Mucosa of rectum (tissue), 2 donors: ENCODE data around the gene PYROXD2.
A peak's percentile ranks its signal among the peaks of the same experiment; 100 is the strongest.

ENCODE experiments used
- H3K27ac ChIP-seq, 2 donors: one replicate each; pipeline ENCODE4 v1.7.0; 2013; ENCODE audit warnings: inconsistent platforms in 2 of 2, low read depth in 2 of 2, low read length in 2 of 2
- H3K27me3 ChIP-seq, 2 donors: one replicate each; pipeline ENCODE4 v1.7.0; 2013; ENCODE audit warnings: low read length in 2 of 2; ENCODE audit not compliant: control insufficient read depth in 2 of 2, insufficient read depth in 2 of 2
- H3K36me3 ChIP-seq, 2 donors: one replicate each; pipeline ENCODE4 v1.7.0; 2013; ENCODE audit warnings: low read length in 2 of 2; ENCODE audit not compliant: control insufficient read depth in 2 of 2, insufficient read depth in 2 of 2
- H3K4me1 ChIP-seq, 2 donors: one replicate each; pipeline ENCODE4 v1.7.0; 2013; ENCODE audit warnings: low read length in 2 of 2, mild to moderate bottlenecking in 1 of 2; ENCODE audit not compliant: control insufficient read depth in 2 of 2, insufficient read depth in 2 of 2
- H3K4me3 ChIP-seq, 2 donors: one replicate each; pipeline ENCODE4 v1.7.0; 2013; ENCODE audit warnings: low read length in 2 of 2
- H3K9ac ChIP-seq, 2 donors: one replicate each; pipeline ENCODE4 v1.7.0; 2013; ENCODE audit warnings: low read length in 2 of 2, low read depth in 1 of 2, mild to moderate bottlenecking in 1 of 2
- H3K9me3 ChIP-seq, 2 donors: one replicate each; pipeline ENCODE4 v1.7.0; 2013; ENCODE audit warnings: low read length in 2 of 2; ENCODE audit not compliant: control insufficient read depth in 2 of 2
- donor health status: healthy.
- donor health status: Normal muscosa, but diverticular disease.

The PYROXD2 gene

GRCh38 chr10:98423691-98424120, 8.7 kb upstream of the PYROXD2 start:
- H3K27me3 ChIP-seq = no peaks in the 10 kb centered on the region
- H3K4me3 ChIP-seq = no peak overlapping the region
- H3K9ac ChIP-seq = no peak overlapping the region
- H3K27ac ChIP-seq = no peak overlapping the region
- no peaks in the 10 kb centered on the region for H3K4me1 ChIP-seq
- H3K36me3 ChIP-seq = peaks cover 40 to 56% of the 10 kb centered on the region in 2 donors
- H3K9me3 ChIP-seq = no peaks in the 10 kb centered on the region

- no peak overlapping the region for H3K9ac ChIP-seq
- H3K36me3 ChIP-seq = peaks cover 47 to 61% of the 10 kb centered on the region in 2 donors
- no peaks in the 10 kb centered on the region for H3K27me3 ChIP-seq
- no peaks in the 10 kb centered on the region for H3K4me1 ChIP-seq
- H3K4me3 ChIP-seq = no peak overlapping the region
- H3K27ac ChIP-seq = no peak overlapping the region
- H3K9me3 ChIP-seq = no peaks in the 10 kb centered on the region
Observed at GRCh38 chr10:98422182-98422581, 7.2 kb upstream of the PYROXD2 start.

GRCh38 chr10:98420786-98421185, 5.8 kb upstream of the PYROXD2 start:
- H3K4me3 ChIP-seq = no peak overlapping the region
- H3K36me3 ChIP-seq = peaks cover 44 to 67% of the 10 kb centered on the region in 2 donors
- no peaks in the 10 kb centered on the region for H3K9me3 ChIP-seq
- no peak overlapping the region for H3K27ac ChIP-seq
- no peaks in the 10 kb centered on the region for H3K27me3 ChIP-seq
- H3K9ac ChIP-seq = no peak overlapping the region
- peaks cover 0 to 2% of the 10 kb centered on the region in 2 donors for H3K4me1 ChIP-seq

- no peaks in the 10 kb centered on the region for H3K27me3 ChIP-seq
- H3K27ac ChIP-seq = no peak overlapping the region
- H3K36me3 ChIP-seq = peaks cover 40 to 65% of the 10 kb centered on the region in 2 donors
- no peak overlapping the region for H3K4me3 ChIP-seq
- H3K4me1 ChIP-seq = peaks cover 9 to 11% of the 10 kb centered on the region in 2 donors
- H3K9me3 ChIP-seq = no peaks in the 10 kb centered on the region
- no peak overlapping the region for H3K9ac ChIP-seq
Observed at GRCh38 chr10:98419469-98420261, 4.7 kb upstream of the PYROXD2 start.

GRCh38 chr10:98418665-98419468, 3.9 kb upstream of the PYROXD2 start:
- H3K4me1 ChIP-seq = peaks cover 14 to 17% of the 10 kb centered on the region in 2 donors
- no peak overlapping the region for H3K9ac ChIP-seq
- no peaks in the 10 kb centered on the region for H3K9me3 ChIP-seq
- no peak overlapping the region for H3K27ac ChIP-seq
- H3K4me3 ChIP-seq = no peak overlapping the region
- H3K27me3 ChIP-seq = no peaks in the 10 kb centered on the region
- H3K36me3 ChIP-seq = peaks cover 39 to 64% of the 10 kb centered on the region in 2 donors

DNA sequence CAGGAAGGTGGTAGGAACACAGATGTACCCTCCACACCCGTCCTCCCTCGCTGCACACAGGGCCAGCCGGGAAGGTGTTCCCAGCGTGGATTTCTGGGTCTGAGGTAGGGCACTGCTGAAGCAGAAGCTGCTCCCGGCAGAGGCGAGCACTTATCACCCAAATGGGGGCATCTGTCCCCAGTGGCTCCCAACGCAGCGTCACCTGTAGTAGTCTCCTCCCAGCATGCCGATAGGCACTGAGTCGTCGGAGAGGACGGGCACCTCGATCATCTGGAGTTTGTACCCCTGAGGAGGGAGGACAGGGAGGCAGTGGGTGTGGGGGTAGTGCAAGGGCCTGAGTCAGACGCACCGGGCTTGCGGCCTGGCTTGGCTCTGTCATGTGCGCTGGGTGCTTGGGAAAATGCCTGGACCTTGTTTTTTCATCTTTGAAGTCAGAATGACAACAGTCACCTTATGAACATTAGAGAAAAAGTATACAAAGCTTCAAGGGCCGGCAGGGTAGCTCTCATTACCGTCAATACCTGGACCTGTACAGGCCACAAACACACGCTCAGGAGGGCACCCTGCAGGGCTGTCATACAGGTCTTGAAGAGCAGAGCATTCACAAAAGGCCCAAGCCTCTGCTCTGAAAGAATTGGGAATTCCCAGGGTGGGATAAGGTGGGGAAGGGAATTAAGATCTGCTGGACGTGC, 3.1 kb upstream of the PYROXD2 start:
- no peak overlapping the region for H3K9ac ChIP-seq
- H3K27ac ChIP-seq = no peak overlapping the region
- no peaks in the 10 kb centered on the region for H3K9me3 ChIP-seq
- peaks cover 33 to 57% of the 10 kb centered on the region in 2 donors for H3K36me3 ChIP-seq
- peaks cover 14 to 17% of the 10 kb centered on the region in 2 donors for H3K4me1 ChIP-seq
- H3K4me3 ChIP-seq = no peak overlapping the region
- no peaks in the 10 kb centered on the region for H3K27me3 ChIP-seq

- no peaks in the 10 kb centered on the region for H3K27me3 ChIP-seq
- peaks cover 14 to 17% of the 10 kb centered on the region in 2 donors for H3K4me1 ChIP-seq
- H3K27ac ChIP-seq = no peak overlapping the region
- H3K9me3 ChIP-seq = no peaks in the 10 kb centered on the region
- H3K9ac ChIP-seq = no peak overlapping the region
- peaks cover 30 to 54% of the 10 kb centered on the region in 2 donors for H3K36me3 ChIP-seq
- H3K4me3 ChIP-seq = no peak overlapping the region
Observed at GRCh38 chr10:98417481-98417959, 2.5 kb upstream of the PYROXD2 start.

DNA sequence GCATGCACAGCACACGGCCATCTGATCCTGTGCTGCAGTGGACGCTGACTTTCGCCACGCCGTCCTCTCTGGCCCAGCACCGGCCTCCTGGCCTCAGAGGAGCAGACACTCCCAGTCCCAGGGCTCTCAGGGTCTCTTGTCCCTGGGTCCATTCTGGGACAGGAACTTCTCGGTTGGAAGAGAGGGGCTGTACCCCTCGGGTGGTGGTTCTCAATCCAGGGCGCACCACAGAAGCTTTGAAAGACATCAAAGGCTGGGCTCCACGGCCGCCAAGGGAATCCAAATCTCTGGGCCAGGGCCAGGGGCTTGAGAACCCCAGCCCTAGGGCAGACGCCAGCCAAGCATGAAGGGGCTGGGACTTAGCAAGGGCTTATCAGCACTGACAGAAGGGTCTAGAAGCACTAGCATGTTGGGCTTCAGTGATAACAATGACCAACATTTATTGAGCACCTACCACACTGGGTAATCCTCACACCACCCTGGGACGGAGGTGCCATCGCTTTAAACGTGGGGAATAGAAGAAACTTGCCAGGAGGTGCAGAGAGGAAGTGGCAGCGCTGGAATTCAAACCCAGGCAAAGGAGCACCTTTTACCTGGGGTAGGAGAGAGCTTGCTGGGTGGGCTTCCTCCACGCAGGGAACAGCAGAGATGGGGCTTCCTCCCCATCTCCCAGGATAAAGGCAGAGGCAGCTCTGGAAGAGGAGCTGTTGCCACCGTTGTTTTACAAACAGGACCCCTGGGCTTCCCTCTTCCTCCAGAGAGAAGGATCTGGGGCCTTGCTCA, 1.8 kb upstream of the PYROXD2 start:
- Histone ChIP-seq H3K4me1 (peaks cover 14 to 17% of the 10 kb centered on the region in 2 donors), H3K4me3 (no peak overlapping the region), H3K27ac (no peak overlapping the region), H3K36me3 (peaks cover 30 to 49% of the 10 kb centered on the region in 2 donors), H3K27me3 (no peaks in the 10 kb centered on the region), H3K9ac (no peak overlapping the region), H3K9me3 (no peaks in the 10 kb centered on the region)

GRCh38 chr10:98415731-98416119, 743 bp upstream of the PYROXD2 start:
- peak overlapping the region in 1 of 2 donors; percentile 75 for H3K9ac ChIP-seq
- H3K27ac ChIP-seq = peak overlapping the region; percentile 74 to 77
- H3K9me3 ChIP-seq = no peaks in the 10 kb centered on the region
- H3K36me3 ChIP-seq = peaks cover 22 to 40% of the 10 kb centered on the region in 2 donors
- H3K4me3 ChIP-seq = no peak overlapping the region
- H3K4me1 ChIP-seq = peaks cover 14 to 17% of the 10 kb centered on the region in 2 donors
- H3K27me3 ChIP-seq = no peaks in the 10 kb centered on the region
